Caco-2 (cell line): ENCODE data around the gene IQCN. TPM values are rescaled to one million over a fixed set of nuclear protein-coding genes. Genes with fewer than 3 reads are reported as not detected.

Experiments used
- BruUV-seq: library from RNA; stranded (reverse); fragments of 400-500 nt; replicated peaks from 2 replicates; lab custom pipeline; 2021; lab: Mats Ljungman, UMichigan
- CTCF ChIA-PET: fragments of 300-600 bp; sonication (Branson Sonifier 250); formaldehyde crosslinking; loops from one replicate; lab custom pipeline; 2022; ENCODE audit warnings: antibody characterized with exemption; lab: Charles Lee
- POLR2A ChIA-PET: fragments of 300-600 bp; sonication (Branson Sonifier 250); formaldehyde crosslinking; loops from one replicate; lab custom pipeline; 2022; ENCODE audit warnings: antibody characterized with exemption; lab: Charles Lee
- DNase-seq, 2 experiments: peaks; one replicate each; pipeline versions ENCODE4 v3.0.0 to v3.0.0-alpha.2; 2020 to 2022
- H3K27me3 ChIP-seq: replicated peaks from 2 replicates; pipeline ENCODE4 v1.6.0; 2011; ENCODE audit warnings: low read length; ENCODE audit not compliant: control insufficient read depth, insufficient read depth
- H3K36me3 ChIP-seq: 2 replicates; pipeline ENCODE4 v1.5.1; 2011; ENCODE audit warnings: low read length; ENCODE audit not compliant: control insufficient read depth, insufficient read depth
- H3K4me1 ChIP-seq: fragments of 250-450 bp; sonication (Bioruptor Pico); 2 replicates; pipeline ENCODE4 v1.5.1; 2020; ENCODE audit warnings: mild to moderate bottlenecking
- H3K4me3 ChIP-seq: 2 replicates; pipeline ENCODE4 v1.5.1; 2011; ENCODE audit warnings: low read depth, mild to moderate bottlenecking, control low read depth, low read length
- H3K9me3 ChIP-seq: fragments of 250-450 bp; sonication (Bioruptor Pico); 2 replicates; pipeline ENCODE4 v1.5.1; 2020; ENCODE audit warnings: mild to moderate bottlenecking, moderate library complexity
- H3K27ac Mint-ChIP-seq: one replicate; pipeline ENCODE4 v1.8.0; 2022; ENCODE audit warnings: mixed read lengths; ENCODE audit not compliant: unreplicated experiment
- H3K27me3 Mint-ChIP-seq: one replicate; pipeline ENCODE4 v1.8.0; 2022; ENCODE audit warnings: mixed read lengths; ENCODE audit not compliant: insufficient read depth, unreplicated experiment
- H3K36me3 Mint-ChIP-seq: one replicate; pipeline ENCODE4 v1.8.0; 2022; ENCODE audit warnings: mild to moderate bottlenecking, mixed read lengths; ENCODE audit not compliant: insufficient read depth, unreplicated experiment
- H3K4me1 Mint-ChIP-seq: one replicate; pipeline ENCODE4 v1.8.0; 2022; ENCODE audit warnings: low read depth, mixed read lengths; ENCODE audit not compliant: unreplicated experiment
- H3K4me3 Mint-ChIP-seq: one replicate; pipeline ENCODE4 v1.8.0; 2022; ENCODE audit warnings: mild to moderate bottlenecking, moderate library complexity, mixed read lengths; ENCODE audit not compliant: unreplicated experiment
- H3K9me3 Mint-ChIP-seq: one replicate; pipeline ENCODE4 v1.8.0; 2022; ENCODE audit warnings: mixed read lengths; ENCODE audit not compliant: unreplicated experiment
- intact Hi-C: fragments of 100-400 bp; cut with micrococcal nuclease; formaldehyde crosslinking; loops from one replicate; pipeline ENCODE4 v1.10.0; 2022; ENCODE audit not compliant: unreplicated experiment
- total RNA-seq: library from RNA; stranded (reverse); gene quantifications from 2 replicates; pipeline ENCODE4 v1.2.3, GENCODE V29; 2022
- TF ChIP-seq, protein P1 (sequence below), 2 experiments: fragments of 200-600 bp in 1 of 2; IDR thresholded peaks; 1 replicate in 1 of 2; 2 replicates in 1 of 2; pipeline versions ENCODE4 v1.5.1 to v1.8.0; 2011 to 2022; ENCODE audit warnings: antibody characterized with exemption in 1 of 2, control low read depth in 1 of 2, inconsistent platforms in 1 of 2, low read depth in 1 of 2, low read length in 1 of 2, mild to moderate bottlenecking in 1 of 2, moderate library complexity in 1 of 2; ENCODE audit not compliant: insufficient read depth in 1 of 2, severe bottlenecking in 1 of 2, unreplicated experiment in 1 of 2

IQCN gene
- total RNA-seq, 1 experiment from 2014 or later = 2.1 TPM

DNA sequence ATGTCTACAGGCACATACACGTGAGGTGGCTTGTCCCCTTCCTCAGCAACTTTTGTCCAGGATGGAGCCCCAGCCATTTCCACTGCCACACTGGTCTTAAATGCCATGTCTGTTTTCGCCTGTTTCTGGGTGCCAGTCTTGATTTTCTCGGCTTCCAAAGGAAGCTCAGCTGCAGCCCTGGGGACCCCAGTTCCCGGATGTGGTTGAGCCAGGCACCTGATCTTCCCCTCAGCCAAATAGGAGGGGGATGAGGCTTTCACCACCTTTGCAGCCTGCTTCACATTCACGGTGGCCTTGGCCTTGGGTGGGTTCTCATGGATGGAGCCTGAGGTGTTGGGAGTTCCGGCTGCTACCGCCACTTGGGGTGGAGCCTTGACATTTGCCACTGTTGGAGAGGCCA is 8.7 kb downstream of the IQCN start:
- Mint-ChIP-seq H3K27me3 (no peaks in the 10 kb centered on the region), H3K4me3 (no peak overlapping the region), H3K36me3 (peaks cover 23% of the 10 kb centered on the region), H3K27ac (no peak overlapping the region), H3K9me3 (no peaks in the 10 kb centered on the region), H3K4me1 (no peaks in the 10 kb centered on the region)
- ChIA-PET POLR2A (no interaction called here), CTCF (no interaction called here)
- Histone ChIP-seq H3K36me3 (no peaks in the 10 kb centered on the region), H3K9me3 (no peaks in the 10 kb centered on the region), H3K4me3 (no peak overlapping the region), H3K27me3 (no peaks in the 10 kb centered on the region; the same call in 1 of the 2 replicates), H3K4me1 (no peaks in the 10 kb centered on the region)
- TF ChIP-seq, protein P1, sequence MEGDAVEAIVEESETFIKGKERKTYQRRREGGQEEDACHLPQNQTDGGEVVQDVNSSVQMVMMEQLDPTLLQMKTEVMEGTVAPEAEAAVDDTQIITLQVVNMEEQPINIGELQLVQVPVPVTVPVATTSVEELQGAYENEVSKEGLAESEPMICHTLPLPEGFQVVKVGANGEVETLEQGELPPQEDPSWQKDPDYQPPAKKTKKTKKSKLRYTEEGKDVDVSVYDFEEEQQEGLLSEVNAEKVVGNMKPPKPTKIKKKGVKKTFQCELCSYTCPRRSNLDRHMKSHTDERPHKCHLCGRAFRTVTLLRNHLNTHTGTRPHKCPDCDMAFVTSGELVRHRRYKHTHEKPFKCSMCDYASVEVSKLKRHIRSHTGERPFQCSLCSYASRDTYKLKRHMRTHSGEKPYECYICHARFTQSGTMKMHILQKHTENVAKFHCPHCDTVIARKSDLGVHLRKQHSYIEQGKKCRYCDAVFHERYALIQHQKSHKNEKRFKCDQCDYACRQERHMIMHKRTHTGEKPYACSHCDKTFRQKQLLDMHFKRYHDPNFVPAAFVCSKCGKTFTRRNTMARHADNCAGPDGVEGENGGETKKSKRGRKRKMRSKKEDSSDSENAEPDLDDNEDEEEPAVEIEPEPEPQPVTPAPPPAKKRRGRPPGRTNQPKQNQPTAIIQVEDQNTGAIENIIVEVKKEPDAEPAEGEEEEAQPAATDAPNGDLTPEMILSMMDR (IDR thresholded peaks at IDR 0.05; ENCODE audit: insufficient read depth in 1 of 2, low read depth in 1 of 2, low read length in 1 of 2, severe bottlenecking in 1 of 2, unreplicated experiment in 1 of 2) = no peak
- no TSS peak for BruUV-seq
- intact Hi-C loops = no loop called here
- DNase-seq = no peak

DNA sequence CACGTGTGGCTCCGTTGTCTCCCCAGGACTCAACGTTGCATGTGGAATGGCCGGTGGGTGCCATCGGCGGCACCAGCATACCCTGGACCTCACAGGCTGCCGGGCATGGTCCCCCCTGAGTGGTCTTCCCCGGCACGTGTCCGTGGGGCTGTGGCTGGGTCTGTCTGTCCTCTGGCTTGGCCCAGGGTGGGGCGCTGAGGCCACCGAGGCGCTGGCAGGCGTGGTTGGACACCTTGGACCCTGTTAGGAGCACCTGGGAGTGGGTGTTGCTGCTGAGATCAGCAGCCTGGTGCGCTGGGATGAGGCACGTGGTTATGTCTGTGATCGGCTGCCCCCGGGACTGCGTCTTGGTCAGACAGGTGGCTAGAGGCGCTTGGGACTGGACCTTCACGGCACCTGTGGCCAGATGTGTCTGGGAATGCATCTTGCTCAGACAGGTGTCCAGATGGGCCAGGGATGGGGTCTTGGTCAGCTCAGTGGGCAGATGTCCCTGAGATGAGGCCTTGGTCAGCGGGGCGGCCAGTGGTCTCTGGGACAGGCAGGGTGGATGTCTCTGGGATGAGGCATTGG is 9.2 kb downstream of the IQCN start:
- H3K36me3 Mint-ChIP-seq = peaks cover 23% of the 10 kb centered on the region

DNA sequence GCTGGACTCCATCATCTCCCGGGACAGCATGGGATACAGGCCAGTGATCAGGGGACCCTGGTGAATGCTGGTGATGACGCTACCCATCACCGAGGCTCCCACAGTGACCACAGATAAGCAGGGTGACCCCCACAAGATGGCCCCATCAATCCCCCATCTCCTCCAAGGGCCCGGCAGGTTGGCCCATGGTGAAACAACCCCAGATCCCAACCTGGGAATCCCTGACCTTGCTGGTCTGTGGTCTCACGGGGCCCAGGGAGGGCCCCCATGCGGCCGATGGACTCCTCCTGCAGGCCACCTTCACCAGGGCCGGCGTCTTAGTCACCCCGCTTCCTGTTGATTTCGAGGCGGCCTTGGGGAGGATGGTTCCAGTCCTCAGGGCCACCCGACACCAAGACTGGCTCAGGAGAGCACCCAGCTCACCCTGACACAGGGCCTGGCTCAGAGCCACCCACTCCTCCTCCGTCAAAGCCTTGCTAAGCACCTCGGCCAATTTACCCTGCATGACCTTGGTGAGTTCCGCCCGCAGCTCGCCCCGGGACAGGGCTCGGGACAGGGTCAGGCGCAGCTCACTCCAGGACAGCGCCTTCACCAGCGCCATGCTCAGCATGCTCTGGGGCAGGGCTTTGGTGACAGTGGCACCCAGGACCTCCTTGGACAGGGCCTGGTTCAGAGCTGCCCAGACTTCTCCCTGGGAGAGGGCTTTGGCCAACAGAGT is 10.0 kb downstream of the IQCN start:
- no peaks in the 10 kb centered on the region for H3K9me3 ChIP-seq
- TF ChIP-seq, protein P1 (IDR thresholded peaks at IDR 0.05; ENCODE audit: insufficient read depth in 1 of 2, low read depth in 1 of 2, low read length in 1 of 2, severe bottlenecking in 1 of 2, unreplicated experiment in 1 of 2) = no peak
- DNase-seq = no peak
- no peaks in the 10 kb centered on the region for H3K36me3 ChIP-seq
- BruUV-seq = no TSS peak
- intact Hi-C loops = no loop called here
- H3K4me3 Mint-ChIP-seq = no peak overlapping the region
- no peaks in the 10 kb centered on the region for H3K4me1 Mint-ChIP-seq
- ChIA-PET CTCF (no interaction called here), POLR2A (no interaction called here)
- no peak overlapping the region for H3K27ac Mint-ChIP-seq
- no peaks in the 10 kb centered on the region for H3K9me3 Mint-ChIP-seq
- no peaks in the 10 kb centered on the region for H3K4me1 ChIP-seq
- H3K27me3 ChIP-seq = no peaks in the 10 kb centered on the region; the same call in 1 of the 2 replicates
- H3K36me3 Mint-ChIP-seq = peaks cover 17% of the 10 kb centered on the region
- H3K27me3 Mint-ChIP-seq = no peaks in the 10 kb centered on the region
- no peak overlapping the region for H3K4me3 ChIP-seq

More for the DNA sequence above, 9.2 kb downstream of the IQCN start:
- BruUV-seq = no TSS peak
- no peak overlapping the region for H3K27ac Mint-ChIP-seq
- Histone ChIP-seq H3K36me3 (no peaks in the 10 kb centered on the region), H3K4me3 (no peak overlapping the region), H3K27me3 (no peaks in the 10 kb centered on the region; the same call in 1 of the 2 replicates), H3K9me3 (no peaks in the 10 kb centered on the region), H3K4me1 (no peaks in the 10 kb centered on the region)
- DNase-seq = no peak
- CTCF ChIA-PET = no interaction called here
- intact Hi-C loops = no loop called here
- no peaks in the 10 kb centered on the region for H3K9me3 Mint-ChIP-seq
- H3K27me3 Mint-ChIP-seq = no peaks in the 10 kb centered on the region
- POLR2A ChIA-PET = no interaction called here
- no peak overlapping the region for H3K4me3 Mint-ChIP-seq
- TF ChIP-seq, protein P1 (IDR thresholded peaks at IDR 0.05; ENCODE audit: insufficient read depth in 1 of 2, low read depth in 1 of 2, low read length in 1 of 2, severe bottlenecking in 1 of 2, unreplicated experiment in 1 of 2) = no peak
- H3K4me1 Mint-ChIP-seq = no peaks in the 10 kb centered on the region
